Duodenal mucosa (tissue), 2 donors: ENCODE measurements around the gene MYMK.

Experiments used
- H3K27ac ChIP-seq: one replicate; pipeline ENCODE4 v1.7.0; 2013; ENCODE audit warnings: low read depth, low read length
- H3K27me3 ChIP-seq, 2 donors: one replicate each; pipeline ENCODE4 v1.7.0; 2013; ENCODE audit warnings: low read length in 2 of 2, control low read depth in 1 of 2; ENCODE audit not compliant: insufficient read depth in 2 of 2, control insufficient read depth in 1 of 2
- H3K36me3 ChIP-seq, 2 donors: one replicate each; pipeline ENCODE4 v1.7.0; 2013; ENCODE audit warnings: low read length in 2 of 2, control low read depth in 1 of 2; ENCODE audit not compliant: insufficient read depth in 2 of 2, control insufficient read depth in 1 of 2
- H3K4me1 ChIP-seq, 2 donors: one replicate each; pipeline ENCODE4 v1.7.0; 2013; ENCODE audit warnings: low read length in 2 of 2, control low read depth in 1 of 2; ENCODE audit not compliant: insufficient read depth in 2 of 2, control insufficient read depth in 1 of 2
- H3K4me3 ChIP-seq, 2 donors: one replicate each; pipeline ENCODE4 v1.7.0; 2013; ENCODE audit warnings: low read length in 2 of 2, low read depth in 1 of 2
- H3K9ac ChIP-seq, 2 donors: one replicate each; pipeline ENCODE4 v1.7.0; 2013; ENCODE audit warnings: low read length in 2 of 2, low read depth in 1 of 2
- H3K9me3 ChIP-seq, 2 donors: one replicate each; pipeline ENCODE4 v1.7.0; 2013; ENCODE audit warnings: low read length in 2 of 2, control low read depth in 1 of 2; ENCODE audit not compliant: control insufficient read depth in 1 of 2

Gene MYMK

DNA sequence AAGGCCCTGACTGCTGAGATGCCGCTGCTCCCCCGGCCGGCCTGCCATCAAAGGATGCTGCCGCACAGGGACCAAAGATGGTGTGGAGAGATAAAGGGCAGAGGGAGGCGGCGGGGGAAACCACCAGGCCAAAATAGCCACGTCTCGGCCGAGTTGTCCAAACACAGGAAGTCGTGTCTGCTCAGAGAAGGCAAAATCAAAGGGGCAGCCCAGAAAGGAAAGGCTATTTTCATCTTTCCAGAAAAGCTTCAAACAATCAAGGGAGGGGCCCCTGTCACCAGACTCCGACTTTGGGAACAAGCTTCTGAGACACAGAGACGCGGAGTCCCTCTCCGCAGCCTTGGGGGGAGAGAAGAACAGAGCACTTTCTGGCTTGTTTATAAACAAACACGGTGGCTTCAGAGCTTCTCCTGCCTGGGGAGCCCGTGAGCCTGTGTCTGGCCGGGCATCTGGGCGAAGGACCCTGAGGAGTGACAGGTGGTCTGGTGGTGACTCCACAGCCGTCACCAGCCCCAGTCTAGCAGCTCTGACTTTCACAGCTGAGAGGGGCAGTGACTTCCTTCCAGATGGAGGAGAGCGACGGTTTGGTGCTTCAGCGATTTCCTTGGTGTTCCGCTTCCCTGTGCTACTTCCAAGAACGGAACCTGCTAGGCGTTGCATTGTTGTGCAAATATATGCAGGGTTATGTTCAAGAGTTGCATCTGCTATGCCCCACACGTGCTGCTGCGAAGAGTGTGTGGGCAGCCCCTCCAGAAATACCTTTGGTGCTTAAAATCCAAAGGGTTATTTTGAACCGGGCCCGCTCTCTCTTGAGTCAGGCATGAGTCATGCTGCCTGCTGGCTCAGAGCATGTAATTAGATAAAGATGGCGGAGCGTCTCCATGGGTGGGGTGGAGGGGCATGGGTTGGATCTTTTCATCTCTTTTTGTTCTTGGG lies 33.7 kb upstream of the MYMK start:
- H3K27me3 ChIP-seq = no peaks in the 10 kb centered on the region
- no peaks in the 10 kb centered on the region for H3K9me3 ChIP-seq
- no peak overlapping the region for H3K4me3 ChIP-seq
- H3K27ac ChIP-seq = peak overlapping the region; percentile 50
- peaks cover 6 to 13% of the 10 kb centered on the region in 2 donors for H3K4me1 ChIP-seq
- H3K9ac ChIP-seq = no peak overlapping the region
- no peaks in the 10 kb centered on the region for H3K36me3 ChIP-seq

DNA sequence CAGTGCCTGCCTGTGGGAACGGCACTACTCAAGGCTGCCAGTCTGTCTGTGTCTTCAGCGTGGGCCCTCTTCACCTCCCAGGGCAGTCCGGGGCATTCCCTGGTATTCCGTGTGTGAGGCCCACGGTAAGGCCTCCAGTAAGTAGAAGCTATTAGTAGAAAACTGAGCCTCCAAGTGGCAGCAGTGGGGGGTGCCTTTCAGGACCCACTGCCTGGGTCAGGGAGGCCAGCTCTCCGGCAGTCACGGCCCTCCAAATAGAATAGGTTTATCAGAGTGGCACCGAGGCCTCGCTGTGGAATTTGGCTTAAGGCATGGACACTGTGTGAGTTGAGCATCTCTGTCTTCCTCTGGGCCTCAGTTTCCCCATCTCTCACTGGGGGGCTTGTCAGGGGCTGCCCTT lies 32.8 kb upstream of the MYMK start:
- Histone ChIP-seq H3K27ac (peak overlapping the region; percentile 50), H3K9ac (no peak overlapping the region), H3K36me3 (no peaks in the 10 kb centered on the region), H3K4me1 (peaks cover 0 to 6% of the 10 kb centered on the region in 2 donors), H3K27me3 (no peaks in the 10 kb centered on the region), H3K4me3 (no peak overlapping the region), H3K9me3 (no peaks in the 10 kb centered on the region)

DNA sequence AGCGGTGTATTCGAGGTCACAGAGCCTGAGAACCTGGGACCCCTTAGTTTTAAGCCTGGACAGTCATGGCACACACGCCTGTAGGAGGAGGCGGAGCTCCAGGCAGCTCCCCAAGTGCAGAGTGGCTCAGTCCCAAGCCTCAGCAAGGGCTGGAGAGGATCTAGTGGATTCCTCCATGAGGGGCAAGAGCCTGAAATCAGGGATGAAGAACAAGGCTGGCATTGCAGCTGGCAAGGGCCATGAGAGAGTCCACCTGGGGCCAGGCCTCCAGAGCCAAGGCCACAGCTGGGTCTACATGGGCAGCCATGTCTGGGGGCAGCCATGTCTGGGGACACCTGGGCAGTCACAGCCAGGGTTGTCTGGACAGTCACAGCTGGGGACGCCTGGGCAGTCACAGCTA lies 31.6 kb upstream of the MYMK start:
- H3K27ac ChIP-seq = no peak overlapping the region

GRCh38 chr9:133554729-133555128 lies 30.0 kb upstream of the MYMK start:
- no peaks in the 10 kb centered on the region for H3K36me3 ChIP-seq
- no peaks in the 10 kb centered on the region for H3K27me3 ChIP-seq
- no peaks in the 10 kb centered on the region for H3K9me3 ChIP-seq
- H3K4me1 ChIP-seq = peaks cover 0 to 6% of the 10 kb centered on the region in 2 donors
- H3K4me3 ChIP-seq = no peak overlapping the region
- H3K27ac ChIP-seq = no peak overlapping the region
- no peak overlapping the region for H3K9ac ChIP-seq

More for the DNA sequence above, 31.6 kb upstream of the MYMK start:
- no peaks in the 10 kb centered on the region for H3K9me3 ChIP-seq
- no peak overlapping the region for H3K4me3 ChIP-seq
- no peaks in the 10 kb centered on the region for H3K27me3 ChIP-seq
- no peaks in the 10 kb centered on the region for H3K36me3 ChIP-seq
- peaks cover 0 to 6% of the 10 kb centered on the region in 2 donors for H3K4me1 ChIP-seq
- no peak overlapping the region for H3K9ac ChIP-seq

- Histone ChIP-seq H3K4me3 (no peak overlapping the region), H3K27me3 (no peaks in the 10 kb centered on the region), H3K4me1 (peaks cover 0 to 6% of the 10 kb centered on the region in 2 donors), H3K9me3 (no peaks in the 10 kb centered on the region), H3K27ac (no peak overlapping the region), H3K36me3 (no peaks in the 10 kb centered on the region), H3K9ac (no peak overlapping the region)
These were observed 29.4 kb upstream of the MYMK start for GRCh38 chr9:133553973-133554713.

DNA sequence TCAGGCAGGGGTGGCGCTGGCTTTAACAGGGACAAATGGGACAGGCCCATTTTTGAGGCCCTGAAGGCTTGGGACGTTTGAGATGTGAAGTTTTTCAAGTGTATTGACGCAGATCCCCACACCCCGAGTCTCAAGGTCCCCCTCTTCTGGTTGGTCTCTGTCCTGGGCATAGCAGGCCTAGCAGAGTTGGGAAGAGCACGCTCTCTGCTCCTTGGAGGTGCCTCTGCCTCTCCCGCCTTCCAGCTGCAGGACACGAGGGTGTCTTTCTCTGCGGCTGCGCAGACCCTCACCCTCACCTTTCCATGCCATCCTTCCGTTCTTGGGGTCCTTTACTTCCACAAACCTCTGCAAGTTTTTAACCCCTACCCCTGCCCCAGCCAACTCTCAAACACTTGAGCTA lies 28.4 kb upstream of the MYMK start:
- Histone ChIP-seq H3K4me1 (no peaks in the 10 kb centered on the region), H3K27me3 (no peaks in the 10 kb centered on the region), H3K27ac (no peak overlapping the region), H3K36me3 (no peaks in the 10 kb centered on the region), H3K9me3 (no peaks in the 10 kb centered on the region), H3K9ac (no peak overlapping the region), H3K4me3 (no peak overlapping the region)

DNA sequence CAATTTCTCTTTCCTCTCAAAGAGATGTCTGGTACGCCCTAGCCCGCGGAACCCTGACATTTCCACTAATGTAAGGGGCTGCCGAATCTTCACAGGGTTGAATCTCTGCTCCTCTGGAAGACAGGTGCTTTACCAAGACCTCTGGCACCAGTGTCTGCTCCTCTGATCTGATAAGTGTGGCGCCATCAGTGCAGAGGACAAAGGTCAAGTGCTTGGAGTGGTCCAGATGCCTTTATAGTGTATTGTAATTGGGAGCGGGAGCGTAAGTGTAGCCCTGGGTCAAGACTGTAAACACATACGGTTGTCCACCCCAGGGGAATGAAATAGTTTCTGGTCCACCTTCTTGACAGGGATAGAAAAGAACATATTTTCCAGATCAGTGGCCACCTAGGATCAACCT lies 27.5 kb upstream of the MYMK start:
- Histone ChIP-seq H3K27ac (no peak overlapping the region), H3K27me3 (no peaks in the 10 kb centered on the region), H3K4me3 (no peak overlapping the region), H3K9ac (no peak overlapping the region), H3K4me1 (no peaks in the 10 kb centered on the region), H3K9me3 (no peaks in the 10 kb centered on the region), H3K36me3 (no peaks in the 10 kb centered on the region)

- Histone ChIP-seq H3K27ac (no peak overlapping the region), H3K9me3 (no peaks in the 10 kb centered on the region), H3K4me3 (no peak overlapping the region), H3K36me3 (no peaks in the 10 kb centered on the region), H3K9ac (no peak overlapping the region), H3K4me1 (no peaks in the 10 kb centered on the region), H3K27me3 (no peaks in the 10 kb centered on the region)
These were observed 26.7 kb upstream of the MYMK start for GRCh38 chr9:133551446-133551845.

DNA sequence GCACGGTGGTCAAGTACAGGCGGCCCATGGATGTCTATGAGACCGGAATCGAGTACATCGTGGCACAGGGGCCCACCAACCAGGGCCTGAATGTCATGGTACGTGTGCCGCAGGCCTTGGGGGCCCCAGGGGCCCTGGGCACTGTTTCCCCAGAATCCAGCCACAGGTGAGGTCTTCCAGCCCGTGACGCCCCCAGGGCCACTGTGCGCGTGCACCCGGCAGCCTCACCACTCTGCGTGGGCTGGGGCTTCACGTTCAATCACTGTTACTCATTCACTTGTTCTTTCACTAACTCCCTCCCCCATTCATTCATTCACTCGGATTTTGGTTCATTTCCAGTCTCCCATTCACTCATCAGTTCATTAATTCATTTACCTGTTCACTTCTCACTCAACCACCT lies 22.4 kb upstream of the MYMK start:
- H3K9ac ChIP-seq = no peak overlapping the region

DNA sequence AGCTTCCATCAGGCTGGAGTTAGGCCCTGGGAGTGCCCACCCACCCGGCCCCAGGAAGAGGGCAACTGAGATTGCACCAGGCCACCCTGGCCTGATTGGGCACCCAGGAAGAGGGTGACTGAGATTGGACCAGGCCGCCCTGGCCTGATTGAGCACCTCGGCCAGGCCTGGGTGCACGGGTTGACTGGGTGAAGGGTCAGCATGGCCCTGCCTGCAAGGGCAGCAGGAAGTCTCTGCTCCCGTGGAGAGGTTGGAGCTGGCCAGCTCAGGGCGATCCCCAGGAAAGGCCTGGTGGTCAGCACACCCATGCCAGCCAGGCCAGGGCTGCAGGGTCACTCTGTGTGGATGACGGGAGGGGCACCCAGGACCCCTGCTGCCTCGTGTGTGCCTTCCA lies 21.5 kb upstream of the MYMK start:
- Histone ChIP-seq H3K4me1 (no peaks in the 10 kb centered on the region), H3K9me3 (no peaks in the 10 kb centered on the region), H3K27ac (no peak overlapping the region), H3K27me3 (no peaks in the 10 kb centered on the region), H3K9ac (no peak overlapping the region), H3K4me3 (no peak overlapping the region), H3K36me3 (no peaks in the 10 kb centered on the region)

More for the DNA sequence above, 22.4 kb upstream of the MYMK start:
- Histone ChIP-seq H3K9me3 (no peaks in the 10 kb centered on the region), H3K27ac (no peak overlapping the region), H3K4me1 (no peaks in the 10 kb centered on the region), H3K4me3 (no peak overlapping the region), H3K27me3 (no peaks in the 10 kb centered on the region), H3K36me3 (no peaks in the 10 kb centered on the region)
